ENCODE data around the gene TBX21. TPM values are rescaled to one million over a fixed set of nuclear protein-coding genes. Genes with fewer than 3 reads are reported as not detected.

Gene TBX21
- total and polyA plus RNA-seq, 2 experiments from 2014 or later = not detected

DNA sequence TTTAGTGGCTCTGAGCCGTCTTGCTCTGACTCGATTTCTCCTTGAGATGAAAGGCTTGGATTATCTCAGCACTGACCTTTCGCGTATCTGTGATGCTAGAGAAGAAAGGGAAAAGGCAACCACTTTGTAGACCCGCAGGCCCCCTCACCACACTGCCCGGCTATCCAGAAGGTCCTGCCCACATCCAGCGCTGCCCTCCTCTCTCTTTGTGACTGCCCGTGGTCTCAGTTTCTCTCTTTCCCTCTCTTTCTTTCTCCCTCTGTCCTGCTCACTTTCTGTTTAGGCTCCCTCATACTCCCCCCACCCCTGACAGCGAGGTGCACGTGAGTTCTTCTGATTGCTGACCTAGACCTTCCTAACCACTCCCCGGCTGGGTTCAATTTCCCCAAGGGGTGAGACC is 12.8 kb upstream of the TBX21 start (continued):
- TF ChIP-seq, protein P1, sequence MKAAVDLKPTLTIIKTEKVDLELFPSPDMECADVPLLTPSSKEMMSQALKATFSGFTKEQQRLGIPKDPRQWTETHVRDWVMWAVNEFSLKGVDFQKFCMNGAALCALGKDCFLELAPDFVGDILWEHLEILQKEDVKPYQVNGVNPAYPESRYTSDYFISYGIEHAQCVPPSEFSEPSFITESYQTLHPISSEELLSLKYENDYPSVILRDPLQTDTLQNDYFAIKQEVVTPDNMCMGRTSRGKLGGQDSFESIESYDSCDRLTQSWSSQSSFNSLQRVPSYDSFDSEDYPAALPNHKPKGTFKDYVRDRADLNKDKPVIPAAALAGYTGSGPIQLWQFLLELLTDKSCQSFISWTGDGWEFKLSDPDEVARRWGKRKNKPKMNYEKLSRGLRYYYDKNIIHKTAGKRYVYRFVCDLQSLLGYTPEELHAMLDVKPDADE (IDR thresholded peaks at IDR 0.05) = no peak
- TF ChIP-seq STAT1 (IDR thresholded peaks at IDR 0.05; ENCODE audit: unreplicated experiment) (no peak), EZH2 (IDR thresholded peaks at IDR 0.05; ENCODE audit: low read depth, unreplicated experiment) (no peak), ZNF114 (CRISPR knock-in tag; IDR thresholded peaks at IDR 0.05) (no peak)
- TF ChIP-seq, protein P2, sequence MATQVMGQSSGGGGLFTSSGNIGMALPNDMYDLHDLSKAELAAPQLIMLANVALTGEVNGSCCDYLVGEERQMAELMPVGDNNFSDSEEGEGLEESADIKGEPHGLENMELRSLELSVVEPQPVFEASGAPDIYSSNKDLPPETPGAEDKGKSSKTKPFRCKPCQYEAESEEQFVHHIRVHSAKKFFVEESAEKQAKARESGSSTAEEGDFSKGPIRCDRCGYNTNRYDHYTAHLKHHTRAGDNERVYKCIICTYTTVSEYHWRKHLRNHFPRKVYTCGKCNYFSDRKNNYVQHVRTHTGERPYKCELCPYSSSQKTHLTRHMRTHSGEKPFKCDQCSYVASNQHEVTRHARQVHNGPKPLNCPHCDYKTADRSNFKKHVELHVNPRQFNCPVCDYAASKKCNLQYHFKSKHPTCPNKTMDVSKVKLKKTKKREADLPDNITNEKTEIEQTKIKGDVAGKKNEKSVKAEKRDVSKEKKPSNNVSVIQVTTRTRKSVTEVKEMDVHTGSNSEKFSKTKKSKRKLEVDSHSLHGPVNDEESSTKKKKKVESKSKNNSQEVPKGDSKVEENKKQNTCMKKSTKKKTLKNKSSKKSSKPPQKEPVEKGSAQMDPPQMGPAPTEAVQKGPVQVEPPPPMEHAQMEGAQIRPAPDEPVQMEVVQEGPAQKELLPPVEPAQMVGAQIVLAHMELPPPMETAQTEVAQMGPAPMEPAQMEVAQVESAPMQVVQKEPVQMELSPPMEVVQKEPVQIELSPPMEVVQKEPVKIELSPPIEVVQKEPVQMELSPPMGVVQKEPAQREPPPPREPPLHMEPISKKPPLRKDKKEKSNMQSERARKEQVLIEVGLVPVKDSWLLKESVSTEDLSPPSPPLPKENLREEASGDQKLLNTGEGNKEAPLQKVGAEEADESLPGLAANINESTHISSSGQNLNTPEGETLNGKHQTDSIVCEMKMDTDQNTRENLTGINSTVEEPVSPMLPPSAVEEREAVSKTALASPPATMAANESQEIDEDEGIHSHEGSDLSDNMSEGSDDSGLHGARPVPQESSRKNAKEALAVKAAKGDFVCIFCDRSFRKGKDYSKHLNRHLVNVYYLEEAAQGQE (IDR thresholded peaks at IDR 0.05; ENCODE audit: unreplicated experiment) = no peak
- TF ChIP-seq, protein P3, sequence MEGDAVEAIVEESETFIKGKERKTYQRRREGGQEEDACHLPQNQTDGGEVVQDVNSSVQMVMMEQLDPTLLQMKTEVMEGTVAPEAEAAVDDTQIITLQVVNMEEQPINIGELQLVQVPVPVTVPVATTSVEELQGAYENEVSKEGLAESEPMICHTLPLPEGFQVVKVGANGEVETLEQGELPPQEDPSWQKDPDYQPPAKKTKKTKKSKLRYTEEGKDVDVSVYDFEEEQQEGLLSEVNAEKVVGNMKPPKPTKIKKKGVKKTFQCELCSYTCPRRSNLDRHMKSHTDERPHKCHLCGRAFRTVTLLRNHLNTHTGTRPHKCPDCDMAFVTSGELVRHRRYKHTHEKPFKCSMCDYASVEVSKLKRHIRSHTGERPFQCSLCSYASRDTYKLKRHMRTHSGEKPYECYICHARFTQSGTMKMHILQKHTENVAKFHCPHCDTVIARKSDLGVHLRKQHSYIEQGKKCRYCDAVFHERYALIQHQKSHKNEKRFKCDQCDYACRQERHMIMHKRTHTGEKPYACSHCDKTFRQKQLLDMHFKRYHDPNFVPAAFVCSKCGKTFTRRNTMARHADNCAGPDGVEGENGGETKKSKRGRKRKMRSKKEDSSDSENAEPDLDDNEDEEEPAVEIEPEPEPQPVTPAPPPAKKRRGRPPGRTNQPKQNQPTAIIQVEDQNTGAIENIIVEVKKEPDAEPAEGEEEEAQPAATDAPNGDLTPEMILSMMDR (conservative IDR thresholded peaks at IDR 0.05; ENCODE audit: low read depth in 2 of 2) = no peak

DNA sequence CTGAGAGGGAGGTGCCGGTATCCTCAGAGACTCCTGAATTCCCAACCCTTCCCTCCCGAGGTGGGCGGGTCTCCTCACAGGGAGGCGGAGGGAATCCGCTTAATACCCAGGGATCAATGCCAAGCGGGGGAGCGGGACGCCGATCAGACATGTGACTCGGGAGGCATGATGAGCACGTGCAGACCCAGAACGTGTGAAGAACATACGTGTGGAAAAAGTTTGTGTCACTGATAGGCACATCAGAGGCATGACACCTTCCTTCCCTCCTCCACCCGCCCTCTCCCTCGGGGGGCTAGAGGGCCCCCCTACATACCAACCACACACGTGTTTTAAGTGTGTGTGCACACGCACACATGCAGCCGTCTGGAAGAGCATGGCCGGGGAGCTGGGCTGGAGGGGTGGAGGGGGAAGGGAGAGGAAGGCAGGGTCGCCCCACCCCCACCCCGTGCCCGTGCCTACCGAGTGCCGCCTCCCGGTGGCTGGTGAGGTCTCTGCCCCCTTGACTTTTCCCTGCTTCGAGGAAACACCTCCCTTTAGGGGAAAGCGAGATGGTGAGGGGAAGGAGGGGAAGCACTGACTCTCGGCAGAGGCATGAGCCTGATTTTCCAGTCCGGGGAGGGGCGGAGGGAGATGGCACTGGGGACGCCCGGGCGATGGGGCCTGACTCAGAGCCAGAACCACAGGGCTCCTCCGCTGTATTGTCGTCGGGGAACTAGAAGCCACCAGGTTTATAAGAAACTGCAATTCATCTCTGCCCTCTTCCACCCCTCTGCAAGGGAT is 12.1 kb upstream of the TBX21 start:
- peaks cover 21% of the 10 kb centered on the region for H3K27me3 Mint-ChIP-seq (ENCODE audit: insufficient read depth, low read depth, poor library complexity)
- H3F3A ChIP-seq (replicated peaks; ENCODE audit: low read depth) = no peaks in the 10 kb centered on the region
- H3K36me3 ChIP-seq (ENCODE audit: insufficient read depth) = no peaks in the 10 kb centered on the region
- no peaks in the 10 kb centered on the region; the same call in 2 of the 3 replicates for H3K36me3 Mint-ChIP-seq (ENCODE audit: low read depth)
- TF ChIP-seq, protein P3 (conservative IDR thresholded peaks at IDR 0.05; ENCODE audit: low read depth in 2 of 2) = peak; percentile 20 to 47; a peak in 3 of 4 replicates
- TF ChIP-seq NANOG (IDR thresholded peaks at IDR 0.05; ENCODE audit: borderline replicate concordance) = no peak
- no peak overlapping the region for H3K27ac Mint-ChIP-seq
- no peak overlapping the region for H3K27ac ChIP-seq (ENCODE audit: low read depth)
- H3K4me2 ChIP-seq = peak overlapping the region; percentile 74
- peak overlapping the region; percentile 54 for H3K4me3 Mint-ChIP-seq
- peaks cover 29% of the 10 kb centered on the region for H3K4me1 Mint-ChIP-seq
- no peaks in the 10 kb centered on the region for H4K20me1 ChIP-seq (replicated peaks; ENCODE audit: insufficient read depth)
- no peaks in the 10 kb centered on the region; the same call in 2 of the 3 replicates for H3K9me3 Mint-ChIP-seq
- ATAC-seq = peak; percentile 61
- H3K27me3 ChIP-seq (ENCODE audit: insufficient read depth) = peaks cover 42% of the 10 kb centered on the region
- DNase-seq (ENCODE audit: low spot score) = peak; percentile 81
- peak overlapping the region; percentile 50 for H3K4me3 ChIP-seq
- no peaks in the 10 kb centered on the region for H3K9me2 ChIP-seq (ENCODE audit: insufficient read depth)
- H2AFZ ChIP-seq = peak overlapping the region; percentile 81
- H3K79me2 ChIP-seq (replicated peaks; ENCODE audit: insufficient read depth) = no peaks in the 10 kb centered on the region
- H3K4me1 ChIP-seq (ENCODE audit: insufficient read depth) = peaks cover 17% of the 10 kb centered on the region; the same call in 1 of the 2 replicates
